MCF 10A (cell line): ENCODE data around the gene ACSM2A. TPM values are rescaled to one million over a fixed set of nuclear protein-coding genes. Genes with fewer than 3 reads are reported as not detected.
"Not testable (repeated sequence)": the region's sequence is repeated elsewhere in the genome, so short reads cannot be mapped to it uniquely, and the experiment has no call there.

Source experiments
- BruUV-seq: library from RNA; stranded (reverse); fragments of 400-500 nt; replicated peaks from 2 replicates; lab custom pipeline; 2021; lab: Mats Ljungman, UMichigan
- CTCF ChIA-PET: fragments of 300-600 bp; sonication (Branson Sonifier 250); formaldehyde crosslinking; extraction: SDS; loops from one replicate; lab custom pipeline; 2021; ENCODE audit warnings: antibody characterized with exemption, inconsistent platforms; lab: Yijun Ruan, JAX
- POLR2A ChIA-PET: fragments of 300-600, 350-650 bp; sonication (Branson Sonifier 250); formaldehyde crosslinking; extraction: SDS; loops from one replicate; lab custom pipeline; 2020; ENCODE audit warnings: antibody characterized with exemption, inconsistent platforms; lab: Yijun Ruan, JAX
- DNase-seq: peaks from one replicate; pipeline ENCODE4 v3.0.0-alpha.2; 2018; ENCODE audit not compliant: unreplicated experiment
- H3K27ac Mint-ChIP-seq: one replicate; pipeline ENCODE4 v1.8.0; 2022; ENCODE audit warnings: mild to moderate bottlenecking, low read depth, mixed read lengths; ENCODE audit not compliant: unreplicated experiment
- H3K27me3 Mint-ChIP-seq: one replicate; pipeline ENCODE4 v1.8.0; 2022; ENCODE audit warnings: mixed read lengths; ENCODE audit not compliant: insufficient read depth, unreplicated experiment
- H3K36me3 Mint-ChIP-seq: one replicate; pipeline ENCODE4 v1.8.0; 2022; ENCODE audit warnings: mild to moderate bottlenecking, moderate library complexity, mixed read lengths; ENCODE audit not compliant: insufficient read depth, unreplicated experiment
- H3K4me1 Mint-ChIP-seq: one replicate; pipeline ENCODE4 v1.8.0; 2022; ENCODE audit warnings: mixed read lengths; ENCODE audit not compliant: insufficient read depth, unreplicated experiment
- H3K4me3 Mint-ChIP-seq: one replicate; pipeline ENCODE4 v1.8.0; 2022; ENCODE audit warnings: mild to moderate bottlenecking, moderate library complexity, mixed read lengths; ENCODE audit not compliant: unreplicated experiment
- H3K9me3 Mint-ChIP-seq: one replicate; pipeline ENCODE4 v1.8.0; 2022; ENCODE audit warnings: mixed read lengths; ENCODE audit not compliant: unreplicated experiment
- intact Hi-C: fragments of 100-400 bp; cut with micrococcal nuclease; formaldehyde crosslinking; loops from 2 replicates; pipeline ENCODE4 v1.14.1; 2022
- total RNA-seq: library from RNA; stranded (reverse); gene quantifications from 2 replicates; pipeline ENCODE4 v1.2.3, GENCODE V29; 2022
- TF ChIP-seq, protein P1 (sequence below): fragments of 200-600 bp; IDR thresholded peaks from one replicate; pipeline ENCODE4 v1.8.0; 2022; ENCODE audit warnings: antibody characterized with exemption, mild to moderate bottlenecking; ENCODE audit not compliant: unreplicated experiment

ACSM2A gene
- total RNA-seq, 1 experiment from 2014 or later = not detected

DNA sequence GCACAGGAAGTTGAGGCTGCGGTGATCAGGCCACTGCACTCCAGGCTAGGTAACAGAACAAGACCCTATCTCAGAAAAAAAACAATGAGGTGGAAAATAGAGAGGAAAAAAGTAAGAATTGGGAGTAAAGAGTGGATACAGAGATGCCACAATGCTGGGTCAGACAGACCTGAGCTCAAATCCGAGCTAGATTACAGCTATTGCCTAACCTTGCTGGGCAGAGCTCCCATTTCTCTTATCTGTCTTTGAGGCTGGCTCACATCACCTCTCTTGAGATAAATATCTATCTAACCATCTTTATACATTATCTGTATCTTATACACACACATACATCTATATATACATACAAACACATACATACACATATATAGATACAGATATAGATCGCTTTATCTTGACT lies 65.8 kb downstream of the ACSM2A start:
- intact Hi-C loops = no loop called here
- TF ChIP-seq, protein P1, sequence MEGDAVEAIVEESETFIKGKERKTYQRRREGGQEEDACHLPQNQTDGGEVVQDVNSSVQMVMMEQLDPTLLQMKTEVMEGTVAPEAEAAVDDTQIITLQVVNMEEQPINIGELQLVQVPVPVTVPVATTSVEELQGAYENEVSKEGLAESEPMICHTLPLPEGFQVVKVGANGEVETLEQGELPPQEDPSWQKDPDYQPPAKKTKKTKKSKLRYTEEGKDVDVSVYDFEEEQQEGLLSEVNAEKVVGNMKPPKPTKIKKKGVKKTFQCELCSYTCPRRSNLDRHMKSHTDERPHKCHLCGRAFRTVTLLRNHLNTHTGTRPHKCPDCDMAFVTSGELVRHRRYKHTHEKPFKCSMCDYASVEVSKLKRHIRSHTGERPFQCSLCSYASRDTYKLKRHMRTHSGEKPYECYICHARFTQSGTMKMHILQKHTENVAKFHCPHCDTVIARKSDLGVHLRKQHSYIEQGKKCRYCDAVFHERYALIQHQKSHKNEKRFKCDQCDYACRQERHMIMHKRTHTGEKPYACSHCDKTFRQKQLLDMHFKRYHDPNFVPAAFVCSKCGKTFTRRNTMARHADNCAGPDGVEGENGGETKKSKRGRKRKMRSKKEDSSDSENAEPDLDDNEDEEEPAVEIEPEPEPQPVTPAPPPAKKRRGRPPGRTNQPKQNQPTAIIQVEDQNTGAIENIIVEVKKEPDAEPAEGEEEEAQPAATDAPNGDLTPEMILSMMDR = no peak
- Mint-ChIP-seq H3K27ac (no peak overlapping the region), H3K4me3 (no peak overlapping the region), H3K27me3 (peaks cover 14% of the 10 kb centered on the region), H3K9me3 (peaks cover 7% of the 10 kb centered on the region), H3K4me1 (no peaks in the 10 kb centered on the region), H3K36me3 (no peaks in the 10 kb centered on the region)
- ChIA-PET POLR2A (no interaction called here), CTCF (no interaction called here)
- no peak for DNase-seq
- no TSS peak for BruUV-seq

- TF ChIP-seq, protein P1 = no peak
- H3K9me3 Mint-ChIP-seq = peaks cover 7% of the 10 kb centered on the region
- ChIA-PET POLR2A (no interaction called here), CTCF (interaction anchor here (0.8 kb wide), 1 partner anchor 32 kb away, joined by 3 read pairs; no protein-coding TSS in a partner anchor)
- no peak overlapping the region for H3K4me3 Mint-ChIP-seq
- no TSS peak for BruUV-seq
- no peaks in the 10 kb centered on the region for H3K36me3 Mint-ChIP-seq
- no peaks in the 10 kb centered on the region for H3K4me1 Mint-ChIP-seq
- peaks cover under 1% of the 10 kb centered on the region for H3K27me3 Mint-ChIP-seq
- intact Hi-C loops = no loop called here
- DNase-seq = no peak
- no peak overlapping the region for H3K27ac Mint-ChIP-seq
These were observed 67.9 kb downstream of the ACSM2A start for GRCh38 chr16:20519231-20519630.

DNA sequence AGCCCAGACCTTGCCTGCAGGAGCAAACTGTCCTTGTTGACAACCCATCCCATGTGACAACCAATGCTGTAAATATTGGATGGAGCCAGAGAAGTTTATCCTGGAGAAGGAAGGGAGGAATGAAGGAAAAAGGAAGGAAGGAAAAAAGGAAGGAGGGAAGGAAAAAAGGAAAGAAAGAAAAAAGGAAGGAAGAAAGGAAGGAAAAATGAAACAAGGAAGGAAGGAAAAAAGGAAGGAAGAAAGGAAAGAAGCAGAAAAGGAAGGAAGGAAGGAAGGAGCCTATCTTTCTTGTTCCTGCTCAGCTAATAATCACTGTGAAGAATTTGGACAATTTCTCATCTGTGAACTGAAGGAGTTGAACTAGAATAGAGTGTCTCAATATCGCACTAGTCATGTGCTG lies 68.8 kb downstream of the ACSM2A start:
- Mint-ChIP-seq H3K27ac (no peak overlapping the region), H3K9me3 (peaks cover 7% of the 10 kb centered on the region), H3K4me1 (no peaks in the 10 kb centered on the region), H3K27me3 (no peaks in the 10 kb centered on the region), H3K36me3 (no peaks in the 10 kb centered on the region), H3K4me3 (no peak overlapping the region)
- POLR2A ChIA-PET = interaction anchor here (0.7 kb wide), 1 partner anchor 639 kb away, joined by 4 read pairs; no protein-coding TSS in a partner anchor
- BruUV-seq = no TSS peak
- CTCF ChIA-PET = interaction anchor here (0.7 kb wide), 1 partner anchor 8 kb away, joined by 3 read pairs; no protein-coding TSS in a partner anchor
- intact Hi-C loops = no loop called here
- TF ChIP-seq, protein P1 = no peak
- DNase-seq = no peak

DNA sequence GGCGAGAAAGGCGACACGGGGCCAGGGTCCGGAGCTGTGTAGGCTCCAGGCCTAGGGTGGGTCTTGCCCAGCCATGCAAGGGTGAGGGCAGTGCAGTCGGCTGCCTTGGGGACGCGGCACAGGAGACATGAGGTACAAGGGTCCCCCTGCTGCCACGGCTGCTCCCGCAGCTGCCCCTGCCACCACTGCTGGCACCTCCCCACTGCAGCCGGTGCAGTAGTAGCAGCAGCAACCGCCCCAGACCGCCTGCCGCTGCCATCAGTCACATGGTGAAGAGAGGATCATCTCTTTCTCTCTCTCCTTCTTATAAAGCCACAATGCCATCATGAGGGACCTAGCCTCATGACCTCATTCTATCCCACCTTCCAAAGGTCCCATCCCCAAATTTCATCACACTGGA lies 80.5 kb downstream of the ACSM2A start:
- CTCF ChIA-PET, H3K4me1 Mint-ChIP-seq, BruUV-seq, H3K27ac Mint-ChIP-seq, H3K4me3 Mint-ChIP-seq, H3K27me3 Mint-ChIP-seq, intact Hi-C loops, H3K9me3 Mint-ChIP-seq, H3K36me3 Mint-ChIP-seq, POLR2A ChIA-PET, DNase-seq: not testable (repeated sequence)

DNA sequence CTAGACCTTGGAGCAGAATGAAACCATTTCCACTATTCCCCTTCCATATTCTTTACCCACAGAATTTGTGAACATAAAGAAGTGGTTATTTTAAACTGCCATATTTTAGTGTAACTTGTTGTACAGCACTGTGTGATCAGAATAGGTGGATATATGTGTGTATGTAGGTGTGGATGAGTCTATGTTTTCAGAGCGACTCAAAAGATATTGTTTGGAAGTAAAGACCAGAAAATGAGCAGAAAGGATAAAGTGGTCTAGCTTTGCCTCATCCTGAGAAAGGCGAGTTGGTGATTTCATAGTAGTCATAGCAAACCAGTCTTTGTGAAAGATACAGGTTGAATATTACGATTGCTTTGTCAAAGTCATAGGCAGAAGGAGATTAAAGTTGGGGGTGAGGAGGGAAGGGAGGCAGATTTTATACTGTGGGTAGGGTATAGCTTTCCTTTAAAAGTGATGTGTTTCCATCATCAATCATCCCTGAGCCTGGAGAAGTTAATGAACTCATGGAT lies 81.0 kb downstream of the ACSM2A start:
- H3K4me1 Mint-ChIP-seq, BruUV-seq, H3K9me3 Mint-ChIP-seq: not testable (repeated sequence)

DNA sequence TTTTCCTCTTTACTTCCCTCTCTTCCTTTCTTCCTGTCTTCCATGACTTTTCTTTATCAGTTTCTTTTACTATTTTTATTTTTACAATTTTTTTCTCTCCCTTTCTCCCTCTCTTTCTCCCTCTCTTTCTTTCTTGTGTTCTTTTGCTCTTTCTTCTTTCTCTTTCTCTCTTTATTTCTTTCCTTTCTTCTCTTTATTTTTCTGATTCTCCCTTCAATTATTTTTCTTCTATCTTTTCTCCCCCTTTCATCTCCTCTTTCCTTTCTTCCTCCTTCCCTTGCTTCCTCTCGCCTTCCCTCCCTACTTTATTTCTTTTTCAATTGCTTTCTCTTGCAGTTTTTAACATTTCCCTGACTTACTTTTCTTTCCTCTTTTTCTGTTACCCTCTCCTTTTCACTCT lies 85.3 kb downstream of the ACSM2A start:
- DNase-seq, H3K4me3 Mint-ChIP-seq, H3K9me3 Mint-ChIP-seq, intact Hi-C loops, H3K36me3 Mint-ChIP-seq, H3K4me1 Mint-ChIP-seq, POLR2A ChIA-PET, BruUV-seq, CTCF ChIA-PET, H3K27ac Mint-ChIP-seq: not testable (repeated sequence)
- H3K27me3 Mint-ChIP-seq = peaks cover 13% of the 10 kb centered on the region

More for the DNA sequence above, 81.0 kb downstream of the ACSM2A start:
- CTCF ChIA-PET, DNase-seq, H3K27ac Mint-ChIP-seq, H3K4me3 Mint-ChIP-seq, POLR2A ChIA-PET, H3K36me3 Mint-ChIP-seq, intact Hi-C loops: not testable (repeated sequence)
- H3K27me3 Mint-ChIP-seq = peaks cover 12% of the 10 kb centered on the region
